Thyroid gland (tissue), 4 donors: ENCODE data around the gene ANXA3. TPM values are rescaled to one million over a fixed set of nuclear protein-coding genes. Genes with fewer than 3 reads are reported as not detected.

ENCODE experiments used
- DNase-seq, 2 donors: peaks; one replicate each; pipeline ENCODE4 v3.0.0-alpha.2; 2019
- H3K27ac ChIP-seq, 3 donors: fragments of 200-600 bp; sonication (generic); 1 replicate in 2 of 3; 2 replicates in 1 of 3; pipeline ENCODE4 v1.5.1; 2016 to 2019; ENCODE audit warnings: mild to moderate bottlenecking in 1 of 3, moderate library complexity in 1 of 3
- H3K27me3 ChIP-seq: fragments of 200-600 bp; sonication (generic); one replicate; pipeline ENCODE4 v1.5.1; 2019
- H3K36me3 ChIP-seq, 2 donors: fragments of 200-600 bp; sonication (generic); one replicate each; pipeline ENCODE4 v1.5.1; 2016 to 2019
- H3K4me1 ChIP-seq, 2 donors: fragments of 200-600 bp; sonication (generic); one replicate each; pipeline ENCODE4 v1.5.1; 2017 to 2019
- H3K4me3 ChIP-seq, 3 donors: fragments of 200-600 bp; sonication (generic); replicated peaks in 1 of 3; 1 replicate in 2 of 3; 2 replicates in 1 of 3; pipeline ENCODE4 v1.5.1; 2016; ENCODE audit warnings: mild to moderate bottlenecking in 1 of 3
- H3K9me3 ChIP-seq: fragments of 200-600 bp; sonication (generic); one replicate; pipeline ENCODE4 v1.5.1; 2017
- POLR2A ChIP-seq, 2 donors: fragments of 450-650 bp; IDR thresholded peaks; one replicate each; pipeline ENCODE4 v1.6.1; 2017; ENCODE audit warnings: antibody characterized with exemption in 2 of 2, mild to moderate bottlenecking in 2 of 2, moderate library complexity in 1 of 2
- WGBS, 2 donors: methylation state at CpG; one replicate each; pipeline ENCODE4 v1.1.5; 2017; 5-methylcytosine and 5-hydroxymethylcytosine counted together
- intact Hi-C: fragments of 100-400 bp; cut with DNase I; formaldehyde crosslinking; loops from one replicate; pipeline ENCODE4 v1.15.1; 2023
- total RNA-seq, 4 donors: library from RNA; depleted of rRNA; stranded (reverse); fragments of >200 nt; gene quantifications; one replicate each; pipeline ENCODE4 v1.2.3, GENCODE V29; 2016
- TF ChIP-seq, protein P1 (sequence below), 6 experiments: fragments of 200-600 bp in 3 of 6; fragments of 450-650 bp in 3 of 6; sonication (generic) in 3 of 6; IDR thresholded peaks; one replicate each; pipeline ENCODE4 v1.5.1; 2016 to 2019; ENCODE audit warnings: antibody characterized with exemption in 6 of 6, mild to moderate bottlenecking in 2 of 6, inconsistent platforms in 1 of 6, moderate library complexity in 1 of 6

ANXA3 gene
- total RNA-seq, 4 donors from 2014 or later, result 98.7 to 213 (median 156) TPM

DNA sequence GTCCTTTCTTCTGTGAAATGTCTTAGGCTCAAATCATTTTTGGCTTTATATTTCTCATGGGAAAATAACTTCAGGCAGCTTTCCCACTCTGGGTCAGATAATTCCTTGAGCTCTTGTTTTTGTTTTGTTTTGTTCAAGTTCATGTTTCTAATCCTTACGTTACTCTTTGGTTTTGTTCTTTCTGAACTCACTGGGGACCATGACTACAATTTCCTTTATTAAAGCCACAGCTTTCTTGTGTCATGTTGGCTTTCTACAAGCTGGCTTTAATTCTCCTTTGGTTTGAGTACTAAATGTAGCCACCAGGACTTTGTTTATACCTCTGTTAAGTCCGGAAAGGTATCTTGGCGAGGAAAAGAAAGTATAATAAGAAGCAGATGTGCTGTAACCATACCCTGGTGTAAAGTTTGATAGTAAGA lies 30.8 kb upstream of the ANXA3 start:
- 65 to 68% methylated on average over 3 of the region's 3 CpGs for WGBS, 2 donors
- H3K27me3 ChIP-seq, result no peaks in the 10 kb centered on the region
- intact Hi-C loops, result no loop called here
- no peak for DNase-seq
- H3K4me1 ChIP-seq, result peaks cover 5 to 8% of the 10 kb centered on the region in 2 donors
- no peaks in the 10 kb centered on the region for H3K36me3 ChIP-seq
- TF ChIP-seq, protein P1, sequence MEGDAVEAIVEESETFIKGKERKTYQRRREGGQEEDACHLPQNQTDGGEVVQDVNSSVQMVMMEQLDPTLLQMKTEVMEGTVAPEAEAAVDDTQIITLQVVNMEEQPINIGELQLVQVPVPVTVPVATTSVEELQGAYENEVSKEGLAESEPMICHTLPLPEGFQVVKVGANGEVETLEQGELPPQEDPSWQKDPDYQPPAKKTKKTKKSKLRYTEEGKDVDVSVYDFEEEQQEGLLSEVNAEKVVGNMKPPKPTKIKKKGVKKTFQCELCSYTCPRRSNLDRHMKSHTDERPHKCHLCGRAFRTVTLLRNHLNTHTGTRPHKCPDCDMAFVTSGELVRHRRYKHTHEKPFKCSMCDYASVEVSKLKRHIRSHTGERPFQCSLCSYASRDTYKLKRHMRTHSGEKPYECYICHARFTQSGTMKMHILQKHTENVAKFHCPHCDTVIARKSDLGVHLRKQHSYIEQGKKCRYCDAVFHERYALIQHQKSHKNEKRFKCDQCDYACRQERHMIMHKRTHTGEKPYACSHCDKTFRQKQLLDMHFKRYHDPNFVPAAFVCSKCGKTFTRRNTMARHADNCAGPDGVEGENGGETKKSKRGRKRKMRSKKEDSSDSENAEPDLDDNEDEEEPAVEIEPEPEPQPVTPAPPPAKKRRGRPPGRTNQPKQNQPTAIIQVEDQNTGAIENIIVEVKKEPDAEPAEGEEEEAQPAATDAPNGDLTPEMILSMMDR (IDR thresholded peaks at IDR 0.05), result no peak
- TF ChIP-seq POLR2A (IDR thresholded peaks at IDR 0.05), result no peak
- no peak overlapping the region for H3K27ac ChIP-seq
- no peak overlapping the region for H3K4me3 ChIP-seq
- no peaks in the 10 kb centered on the region for H3K9me3 ChIP-seq

DNA sequence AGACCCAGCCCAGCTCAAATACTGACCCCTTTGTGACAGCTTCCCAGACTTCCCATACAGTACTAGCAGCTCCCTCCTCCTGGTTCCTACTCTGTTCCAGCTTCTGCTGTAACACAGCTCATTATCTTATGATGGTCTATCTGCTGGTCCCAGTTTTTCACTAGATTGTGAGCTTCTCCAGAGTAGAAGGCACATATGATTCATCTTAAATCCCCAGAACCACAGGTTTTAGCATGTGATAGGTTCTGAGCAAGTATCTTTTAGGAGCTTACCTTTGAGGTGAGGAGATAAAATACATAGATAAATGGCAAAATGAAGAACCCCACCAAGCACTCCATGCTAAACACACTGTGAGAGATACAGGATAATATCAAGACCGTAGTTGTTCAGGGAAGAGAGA lies 27.6 kb upstream of the ANXA3 start:
- no peaks in the 10 kb centered on the region for H3K9me3 ChIP-seq
- H3K4me3 ChIP-seq, result no peak overlapping the region
- H3K36me3 ChIP-seq, result no peaks in the 10 kb centered on the region
- intact Hi-C loops, result no loop called here
- H3K27ac ChIP-seq, result no peak overlapping the region
- TF ChIP-seq POLR2A (IDR thresholded peaks at IDR 0.05), result no peak
- TF ChIP-seq, protein P1 (IDR thresholded peaks at IDR 0.05), result no peak
- 0 to 42% methylated on average over 1 of the region's 1 CpG for WGBS, 2 donors
- peaks cover 5 to 8% of the 10 kb centered on the region in 2 donors for H3K4me1 ChIP-seq
- H3K27me3 ChIP-seq, result no peaks in the 10 kb centered on the region
- DNase-seq, result no peak

DNA sequence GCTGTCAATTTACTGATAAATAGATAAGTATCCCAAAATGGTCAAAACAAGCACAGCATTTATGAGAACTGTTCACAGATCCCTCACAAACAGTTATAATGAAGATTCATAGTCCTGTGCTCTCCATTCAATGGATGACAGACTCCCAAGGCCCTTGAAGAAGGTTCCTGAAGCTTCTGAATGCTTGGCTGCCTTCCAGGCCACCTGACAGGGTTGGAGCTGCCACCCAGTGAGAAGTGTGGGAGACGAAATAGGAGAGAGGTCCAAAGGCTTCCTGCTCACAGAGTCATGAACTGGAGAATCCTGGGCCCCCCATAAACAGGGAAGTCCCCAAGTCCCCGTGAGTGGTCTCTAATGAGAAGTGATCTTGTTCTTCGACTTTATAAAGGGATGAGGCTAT lies 26.0 kb upstream of the ANXA3 start:
- Histone ChIP-seq H3K4me3 (no peak overlapping the region), H3K27ac (peak overlapping the region in 2 of 3 donors; percentile 21 to 32), H3K9me3 (no peaks in the 10 kb centered on the region), H3K36me3 (no peaks in the 10 kb centered on the region), H3K27me3 (no peaks in the 10 kb centered on the region), H3K4me1 (peaks cover 0 to 8% of the 10 kb centered on the region in 2 donors)
- intact Hi-C loops, result no loop called here
- DNase-seq, result peak; percentile 88 to 89
- WGBS, 2 donors, result 64 to 74% methylated on average over 3 of the region's 3 CpGs
- TF ChIP-seq POLR2A (IDR thresholded peaks at IDR 0.05), result no peak
- TF ChIP-seq, protein P1 (IDR thresholded peaks at IDR 0.05), result no peak

DNA sequence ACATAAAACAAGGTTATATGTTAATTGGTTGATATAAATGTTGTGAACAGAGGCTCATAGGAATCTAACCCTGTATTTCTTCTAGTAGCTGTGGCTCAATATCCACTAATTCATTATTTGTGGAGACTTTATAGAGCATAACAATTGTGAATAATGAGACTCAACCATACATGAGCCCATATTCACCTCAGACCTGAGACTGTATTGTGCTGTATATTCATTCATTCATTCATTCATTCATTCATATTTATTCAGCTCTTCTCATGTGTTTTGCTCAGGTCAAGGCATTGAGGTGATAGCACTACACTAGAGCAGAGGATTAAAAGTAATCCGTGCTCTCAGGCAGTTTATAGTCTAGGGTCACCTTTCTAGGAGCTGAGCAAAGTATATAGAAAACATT lies 24.5 kb upstream of the ANXA3 start:
- peaks cover 0 to 8% of the 10 kb centered on the region in 2 donors for H3K4me1 ChIP-seq
- no peak for DNase-seq
- 98 to 100% methylated on average over 1 of the region's 1 CpG for WGBS, 2 donors

DNA sequence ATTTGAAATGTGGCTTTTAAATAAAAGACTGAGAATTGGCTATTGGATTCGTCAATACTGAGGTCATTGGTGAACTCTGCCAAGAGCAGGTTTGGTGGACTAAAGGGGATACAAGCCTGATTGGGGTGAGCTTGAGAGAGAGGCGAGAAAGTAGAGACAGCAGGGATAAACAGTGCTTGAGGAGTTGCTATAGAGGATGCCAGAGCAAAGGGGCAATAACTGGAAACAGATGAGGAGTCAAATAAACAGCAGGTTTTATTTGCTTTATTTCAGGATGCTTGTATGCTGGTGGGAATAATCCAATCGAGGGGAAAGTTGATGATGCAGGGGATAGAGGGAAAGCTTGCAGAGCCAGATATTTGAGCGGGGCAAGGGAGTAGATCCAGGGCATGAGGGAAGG lies 24.0 kb upstream of the ANXA3 start:
- WGBS, 2 donors, result 86 to 90% methylated on average over 4 of the region's 4 CpGs

More for the DNA sequence above, 24.5 kb upstream of the ANXA3 start:
- no peaks in the 10 kb centered on the region for H3K9me3 ChIP-seq
- H3K27ac ChIP-seq, result no peak overlapping the region
- no peaks in the 10 kb centered on the region for H3K36me3 ChIP-seq
- intact Hi-C loops, result no loop called here
- H3K27me3 ChIP-seq, result no peaks in the 10 kb centered on the region
- H3K4me3 ChIP-seq, result no peak overlapping the region
- TF ChIP-seq, protein P1 (IDR thresholded peaks at IDR 0.05), result no peak

More for the DNA sequence above, 24.0 kb upstream of the ANXA3 start:
- TF ChIP-seq, protein P1 (IDR thresholded peaks at IDR 0.05), result no peak
- TF ChIP-seq POLR2A (IDR thresholded peaks at IDR 0.05), result no peak
- Histone ChIP-seq H3K27me3 (no peaks in the 10 kb centered on the region), H3K4me1 (peaks cover 0 to 8% of the 10 kb centered on the region in 2 donors), H3K9me3 (no peaks in the 10 kb centered on the region), H3K27ac (no peak overlapping the region), H3K4me3 (no peak overlapping the region), H3K36me3 (no peaks in the 10 kb centered on the region)
- intact Hi-C loops, result no loop called here
- DNase-seq, result no peak
